HTERT RPE-1 (cell line): ENCODE measurements around the gene CHAD.
"Not testable (repeated sequence)": the region's sequence is repeated elsewhere in the genome, so short reads cannot be mapped to it uniquely, and the experiment has no call there.

Experiments
- in situ Hi-C: fragments of 300-500 bp; cut with MboI; formaldehyde crosslinking; loops from 4 replicates; pipeline ENCODE4 v1.14.3; 2020; ENCODE audit warnings: low sequenced_read_pairs

CHAD gene

GRCh38 chr17:50475362-50475761 lies 6.7 kb upstream of the CHAD start:
- in situ Hi-C loops, result no loop called here

- in situ Hi-C loops, result no loop called here
Measured at GRCh38 chr17:50474523-50474922, 5.8 kb upstream of the CHAD start.

DNA sequence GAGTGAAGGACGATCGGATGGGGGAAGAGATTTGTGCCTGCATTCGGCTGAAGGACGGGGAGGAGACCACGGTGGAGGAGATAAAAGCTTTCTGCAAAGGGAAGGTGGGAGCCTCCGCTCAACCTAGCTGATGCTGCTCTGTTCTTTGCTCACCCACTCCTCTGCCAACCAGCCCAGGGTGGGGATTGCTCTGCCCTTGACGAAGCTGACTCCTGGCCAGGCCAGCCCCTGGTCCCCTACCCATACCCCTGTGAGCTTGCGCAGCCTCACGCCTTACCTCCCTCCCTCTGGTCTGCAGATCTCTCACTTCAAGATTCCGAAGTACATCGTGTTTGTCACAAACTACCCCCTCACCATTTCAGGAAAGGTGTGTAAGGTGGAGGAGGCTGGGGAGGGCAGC lies 5.2 kb upstream of the CHAD start:
- in situ Hi-C loops, result no loop called here

DNA sequence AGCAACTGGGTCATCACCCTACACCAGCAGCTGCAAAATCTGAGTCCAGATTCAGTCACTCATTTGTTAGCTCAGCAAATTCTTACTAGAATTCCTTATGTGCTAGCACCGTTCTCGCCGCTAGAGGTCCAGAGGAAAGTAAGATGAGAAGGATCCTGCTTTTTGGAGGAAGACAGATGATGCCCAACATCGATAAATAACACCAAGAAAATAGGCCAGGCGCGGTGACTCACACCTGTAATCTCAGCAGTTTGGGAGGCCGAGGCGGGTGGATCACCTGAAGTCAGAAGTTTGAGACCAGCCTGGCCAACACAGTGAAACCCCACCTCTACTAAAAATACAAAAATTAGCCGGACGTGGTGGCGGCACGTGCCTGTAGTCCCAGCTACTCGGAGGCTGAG lies 4.1 kb upstream of the CHAD start:
- in situ Hi-C loops, result not testable (repeated sequence)

DNA sequence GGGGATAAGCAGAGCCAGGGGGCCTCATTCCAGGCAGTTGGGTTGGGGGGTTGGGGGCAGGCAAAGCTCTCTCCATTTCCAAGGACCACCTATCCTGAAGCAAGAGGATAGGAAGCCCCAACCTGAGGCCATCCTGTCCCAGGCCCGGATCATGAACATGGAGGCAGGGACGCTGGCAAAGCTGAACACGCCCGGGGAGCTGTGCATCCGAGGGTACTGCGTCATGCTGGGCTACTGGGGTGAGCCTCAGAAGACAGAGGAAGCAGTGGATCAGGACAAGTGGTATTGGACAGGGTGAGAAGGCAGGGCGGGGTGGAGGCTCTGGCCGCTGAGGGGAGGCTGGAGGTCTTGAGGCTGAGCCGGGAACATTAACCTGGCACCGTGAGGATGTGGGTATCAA lies 3.6 kb upstream of the CHAD start:
- in situ Hi-C loops, result no loop called here

DNA sequence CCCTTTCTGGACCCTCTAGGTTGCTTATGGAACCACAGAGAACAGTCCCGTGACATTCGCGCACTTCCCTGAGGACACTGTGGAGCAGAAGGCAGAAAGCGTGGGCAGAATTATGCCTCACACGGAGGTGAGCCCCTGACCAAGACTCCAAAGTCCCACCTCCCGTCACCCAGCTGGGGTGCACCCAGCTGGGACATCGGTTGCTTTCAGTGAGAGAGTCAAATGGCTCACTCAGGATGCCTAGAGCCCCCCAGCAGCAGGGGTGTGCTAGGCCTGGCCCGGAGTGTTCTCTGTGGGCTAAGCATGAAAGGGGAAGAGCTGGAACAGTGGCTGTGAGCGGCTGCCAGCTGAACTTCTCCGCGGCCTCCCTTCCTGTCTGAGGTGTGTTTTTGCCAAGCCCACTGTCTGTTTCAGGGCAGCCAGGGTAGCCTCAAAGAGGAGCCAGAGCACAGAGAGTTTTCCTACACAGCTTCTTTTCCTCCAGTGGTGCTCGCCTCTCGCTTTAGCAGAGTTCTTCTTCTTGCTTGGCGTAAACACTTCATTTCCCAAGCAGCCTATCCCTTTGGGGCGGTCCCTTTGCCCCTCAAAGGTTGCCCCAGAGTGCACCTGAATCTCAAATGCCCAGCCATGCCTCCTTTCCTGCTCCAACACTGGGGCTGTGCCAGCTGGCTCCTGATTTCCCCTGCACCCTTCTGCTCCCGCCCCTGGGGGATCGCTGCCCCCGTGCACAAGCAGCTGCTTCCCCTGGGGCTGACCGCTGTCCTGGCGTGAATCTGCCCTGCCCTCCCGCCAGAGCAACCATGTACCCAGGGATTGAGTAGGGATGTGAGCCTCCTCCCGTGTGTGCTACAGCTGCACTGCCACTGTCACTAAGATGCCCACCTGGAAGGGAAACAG lies 2.6 kb upstream of the CHAD start:
- in situ Hi-C loops, result no loop called here

GRCh38 chr17:50470426-50470825 lies 1.7 kb upstream of the CHAD start:
- in situ Hi-C loops, result no loop called here

DNA sequence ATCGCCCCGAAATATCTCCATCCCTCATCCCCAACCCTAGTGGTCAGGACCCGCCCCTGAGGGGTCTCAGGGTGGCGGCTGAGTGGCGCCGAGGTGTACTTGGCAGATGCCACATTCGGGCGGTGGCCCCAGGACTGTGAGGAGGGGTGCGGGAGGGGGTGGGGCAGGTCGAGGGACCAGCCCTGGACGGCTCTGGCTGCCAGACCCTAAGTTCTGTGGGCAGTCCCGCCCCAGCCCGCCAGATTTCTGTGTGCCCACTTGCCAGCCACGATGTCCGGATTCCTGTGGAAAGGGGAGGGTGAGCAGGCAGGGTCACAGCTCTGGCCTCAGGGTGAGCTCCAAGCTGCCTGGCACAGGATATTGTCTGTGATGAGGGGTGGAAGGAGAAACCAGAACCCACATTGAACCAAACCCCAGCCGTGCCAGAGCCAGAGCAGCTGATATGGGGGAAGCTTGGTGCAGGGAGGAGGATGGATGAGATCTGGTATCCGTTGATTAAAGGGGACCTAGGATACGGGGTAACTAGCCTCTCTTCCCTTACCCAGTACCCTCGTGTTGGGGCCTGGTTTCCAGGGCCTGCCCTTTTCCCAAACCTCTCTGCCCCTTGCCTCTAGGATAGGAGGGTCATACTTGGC lies 1.1 kb upstream of the CHAD start:
- in situ Hi-C loops, result no loop called here

- in situ Hi-C loops, result no loop called here
Measured at GRCh38 chr17:50469208-50469605, 527 bp upstream of the CHAD start.

GRCh38 chr17:50467855-50468303 lies 801 bp downstream of the CHAD start:
- in situ Hi-C loops, result no loop called here

- in situ Hi-C loops, result no loop called here
Measured at GRCh38 chr17:50467114-50467854, 1.4 kb downstream of the CHAD start.

- in situ Hi-C loops, result no loop called here
Measured at GRCh38 chr17:50466371-50467113, 2.1 kb downstream of the CHAD start.

DNA sequence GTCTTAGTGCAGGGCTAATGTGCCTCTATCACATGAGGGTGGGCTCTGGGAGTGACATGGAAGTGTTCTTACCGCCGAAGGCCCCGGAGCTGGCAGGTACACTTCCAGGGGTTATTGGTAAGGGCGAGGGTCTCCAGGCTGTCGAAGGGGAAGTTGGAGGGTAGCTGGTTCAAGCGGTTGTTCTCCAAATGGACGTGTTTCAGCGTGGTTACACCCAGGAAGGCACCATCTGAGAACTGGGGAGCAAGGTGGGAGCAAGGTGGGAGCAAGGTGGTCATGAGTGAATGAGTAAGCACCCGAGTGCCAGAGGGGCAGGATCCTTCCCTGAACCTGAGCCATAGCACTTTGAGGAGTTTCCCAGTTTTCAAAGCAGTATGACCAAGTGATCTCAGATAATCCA lies 3.0 kb downstream of the CHAD start:
- in situ Hi-C loops, result no loop called here

GRCh38 chr17:50465171-50465570 lies 3.5 kb downstream of the CHAD start:
- in situ Hi-C loops, result no loop called here

GRCh38 chr17:50464736-50465135 lies 3.9 kb downstream of the CHAD start:
- in situ Hi-C loops, result no loop called here

DNA sequence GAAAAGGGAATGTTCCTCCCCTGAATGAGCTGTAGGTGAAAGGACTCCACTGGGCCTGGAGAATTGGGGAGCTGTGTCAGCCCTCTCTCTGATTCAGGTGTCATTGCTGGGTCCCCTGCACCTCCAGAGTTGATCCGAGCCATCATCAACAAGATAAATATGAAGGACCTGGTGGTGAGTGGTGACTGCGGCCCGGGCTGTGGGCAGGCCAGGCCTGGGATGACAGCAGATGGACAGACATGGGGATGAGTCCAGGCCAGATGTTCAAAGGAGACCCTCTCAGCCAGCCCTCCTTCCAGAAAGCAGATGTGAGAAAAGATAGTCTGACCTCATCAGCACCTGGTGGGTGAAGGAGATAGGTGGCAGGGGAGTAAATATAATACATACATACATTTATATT lies 4.6 kb downstream of the CHAD start:
- in situ Hi-C loops, result no loop called here

DNA sequence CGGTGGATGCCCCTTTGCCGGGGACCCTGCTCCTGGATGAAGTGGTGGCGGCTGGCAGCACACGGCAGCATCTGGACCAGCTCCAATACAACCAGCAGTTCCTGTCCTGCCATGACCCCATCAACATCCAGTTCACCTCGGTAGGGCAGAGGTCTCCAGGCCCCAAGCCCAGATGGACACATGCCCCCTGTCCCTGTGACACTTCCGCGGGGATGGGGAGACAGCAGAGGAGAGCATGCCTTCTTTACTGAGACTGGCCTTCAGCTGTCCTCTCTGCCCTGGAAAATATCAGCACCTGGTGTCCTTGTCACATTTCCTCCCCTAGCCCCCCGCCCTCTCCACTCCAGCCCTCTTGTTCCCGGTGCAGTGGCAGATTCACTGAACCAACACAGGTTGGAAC lies 6.2 kb downstream of the CHAD start:
- in situ Hi-C loops, result no loop called here

DNA sequence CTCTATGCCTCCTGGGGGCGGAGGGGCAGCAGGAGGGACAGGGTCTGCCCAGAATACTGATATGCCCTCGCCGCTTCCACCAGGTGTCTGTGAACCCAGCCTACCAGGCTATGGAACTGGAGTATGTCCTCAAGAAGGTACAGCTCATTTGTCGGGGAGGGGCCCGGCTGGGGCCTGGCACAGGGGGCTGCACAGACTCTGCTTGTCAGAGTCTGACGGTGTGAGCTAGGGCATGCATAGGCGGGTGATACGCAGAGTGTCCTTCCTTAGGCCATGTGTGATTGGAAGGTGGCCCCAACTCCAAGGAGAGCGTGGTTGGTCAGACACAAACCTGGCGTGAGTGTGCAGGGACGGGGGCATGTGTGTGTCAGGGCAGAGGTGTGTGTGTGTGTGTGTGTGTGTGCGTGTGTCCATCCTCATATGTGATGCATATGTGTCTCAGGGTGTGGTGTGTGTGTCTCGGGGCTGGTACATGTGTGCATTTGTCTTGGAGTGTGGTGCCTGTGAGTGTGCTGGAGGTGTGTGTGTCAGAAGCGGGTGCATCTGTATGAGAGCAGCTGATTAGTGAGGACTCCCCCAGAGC lies 7.0 kb downstream of the CHAD start:
- in situ Hi-C loops, result no loop called here

DNA sequence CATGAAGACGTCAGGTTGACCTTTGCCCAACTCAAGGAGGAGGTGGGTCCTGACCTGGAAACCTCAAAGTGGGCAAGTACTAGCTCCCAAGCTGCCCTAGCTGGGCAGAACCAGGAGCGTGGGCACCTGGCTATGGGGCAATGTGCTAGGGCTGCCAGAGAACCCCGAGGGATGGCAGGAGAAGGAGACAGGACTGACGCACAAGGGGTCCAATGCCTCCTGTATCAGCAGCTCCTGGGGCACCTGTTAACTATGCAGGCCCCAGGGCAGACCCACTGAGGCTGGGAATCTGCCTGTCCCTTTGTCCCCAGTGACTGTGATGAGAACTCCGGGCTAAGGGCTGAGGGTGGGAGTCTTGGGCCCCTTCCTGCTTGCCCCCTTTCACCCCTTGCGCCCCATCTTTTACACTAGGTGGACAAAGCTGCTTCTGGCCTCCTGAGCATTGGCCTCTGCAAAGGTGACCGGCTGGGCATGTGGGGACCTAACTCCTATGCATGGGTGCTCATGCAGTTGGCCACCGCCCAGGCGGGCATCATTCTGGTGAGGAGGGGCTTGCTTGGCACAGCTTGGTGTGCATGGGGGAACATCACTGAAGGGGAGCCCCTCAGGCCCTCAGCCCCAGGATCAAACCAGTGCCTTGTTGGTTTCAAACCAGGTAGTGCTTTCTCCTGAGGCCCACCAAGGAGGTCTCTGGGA lies 7.7 kb downstream of the CHAD start:
- in situ Hi-C loops, result no loop called here

- in situ Hi-C loops, result no loop called here
Measured at GRCh38 chr17:50459756-50460155, 8.9 kb downstream of the CHAD start.
